GM18517 (cell line): ENCODE data around the gene CES4A.

Source experiments
- ATAC-seq: cut with Tn5 transposase; IDR thresholded peaks from one replicate; pipeline ENCODE4 v1.9.1; 2021; ENCODE audit warnings: mild to moderate bottlenecking, moderate library complexity; ENCODE audit not compliant: unreplicated experiment

CES4A gene

DNA sequence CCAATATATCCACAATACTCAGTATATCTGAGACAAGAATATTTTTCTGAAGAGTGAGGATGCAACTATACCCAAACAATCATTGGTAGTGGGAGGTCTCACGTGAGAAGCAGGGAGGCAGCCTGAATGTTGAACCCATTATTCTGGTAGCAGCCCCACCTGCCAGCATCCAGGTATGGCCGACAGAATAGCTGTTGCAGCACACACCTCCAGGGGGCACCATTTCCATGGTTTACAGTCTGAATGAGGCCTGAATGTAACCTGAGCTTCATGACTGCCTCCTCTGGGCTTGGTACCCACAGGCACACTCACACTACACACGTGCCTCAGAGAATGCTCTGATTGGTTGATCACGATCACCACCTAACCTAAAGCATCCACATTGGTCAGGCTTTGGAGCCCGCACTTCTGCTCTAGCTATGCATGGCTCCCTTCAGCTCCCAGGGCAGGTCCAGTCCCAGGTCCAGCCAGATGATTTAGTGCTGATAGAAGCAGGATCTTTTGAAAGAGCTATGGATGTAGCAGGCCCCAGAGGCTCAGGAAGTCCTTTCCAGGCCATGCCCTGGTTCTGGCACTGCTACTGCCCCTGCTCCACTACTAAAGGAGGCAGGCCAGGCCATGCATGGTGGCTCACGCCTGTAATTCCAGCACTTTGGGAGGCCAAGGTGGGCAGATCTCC, 29.6 kb downstream of the CES4A start:
- peak; percentile 90 for ATAC-seq

GRCh38 chr16:67019171-67019570, 30.8 kb downstream of the CES4A start:
- no peak for ATAC-seq

DNA sequence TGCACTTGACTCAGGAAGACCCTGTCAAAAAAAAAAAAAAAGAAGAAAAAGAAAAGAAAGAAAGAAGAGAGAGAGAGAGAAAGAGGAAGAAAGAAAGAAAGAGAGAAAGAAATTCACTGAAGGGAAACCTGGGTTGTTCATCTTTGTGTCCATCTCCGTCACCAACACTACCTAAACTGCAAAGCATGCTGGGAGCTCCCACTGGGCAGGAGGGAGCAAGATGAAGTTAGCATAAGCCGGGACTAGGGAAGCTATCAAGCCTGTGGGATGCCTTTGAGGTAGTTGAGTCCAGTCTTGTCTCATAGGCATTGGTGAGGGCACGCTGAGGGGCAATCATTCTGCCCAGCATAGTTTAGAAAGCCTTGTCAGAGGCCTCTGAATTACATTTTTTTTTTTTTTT, 32.9 kb downstream of the CES4A start:
- ATAC-seq = no peak

- ATAC-seq = no peak
Observed at GRCh38 chr16:67022531-67023214, 34.3 kb downstream of the CES4A start.

DNA sequence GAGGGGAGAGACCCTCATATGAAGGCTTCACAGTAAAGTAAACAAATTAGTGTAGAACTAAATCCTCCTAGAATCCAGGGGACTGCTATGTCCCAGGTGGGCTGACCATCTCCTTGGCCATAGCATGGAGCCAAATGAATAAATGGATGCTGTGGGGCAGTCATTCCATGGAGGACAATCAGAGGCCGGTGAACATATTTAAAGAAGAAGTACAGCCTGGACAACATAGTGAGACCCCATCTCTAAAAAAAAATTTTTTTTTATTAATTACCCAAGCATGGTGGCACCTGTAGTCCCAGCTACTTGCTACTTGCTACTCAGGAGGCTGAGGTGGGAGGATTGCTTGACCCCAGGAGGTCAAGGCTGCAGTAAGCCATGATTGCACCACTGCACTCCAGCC, 35.3 kb downstream of the CES4A start:
- no peak for ATAC-seq

DNA sequence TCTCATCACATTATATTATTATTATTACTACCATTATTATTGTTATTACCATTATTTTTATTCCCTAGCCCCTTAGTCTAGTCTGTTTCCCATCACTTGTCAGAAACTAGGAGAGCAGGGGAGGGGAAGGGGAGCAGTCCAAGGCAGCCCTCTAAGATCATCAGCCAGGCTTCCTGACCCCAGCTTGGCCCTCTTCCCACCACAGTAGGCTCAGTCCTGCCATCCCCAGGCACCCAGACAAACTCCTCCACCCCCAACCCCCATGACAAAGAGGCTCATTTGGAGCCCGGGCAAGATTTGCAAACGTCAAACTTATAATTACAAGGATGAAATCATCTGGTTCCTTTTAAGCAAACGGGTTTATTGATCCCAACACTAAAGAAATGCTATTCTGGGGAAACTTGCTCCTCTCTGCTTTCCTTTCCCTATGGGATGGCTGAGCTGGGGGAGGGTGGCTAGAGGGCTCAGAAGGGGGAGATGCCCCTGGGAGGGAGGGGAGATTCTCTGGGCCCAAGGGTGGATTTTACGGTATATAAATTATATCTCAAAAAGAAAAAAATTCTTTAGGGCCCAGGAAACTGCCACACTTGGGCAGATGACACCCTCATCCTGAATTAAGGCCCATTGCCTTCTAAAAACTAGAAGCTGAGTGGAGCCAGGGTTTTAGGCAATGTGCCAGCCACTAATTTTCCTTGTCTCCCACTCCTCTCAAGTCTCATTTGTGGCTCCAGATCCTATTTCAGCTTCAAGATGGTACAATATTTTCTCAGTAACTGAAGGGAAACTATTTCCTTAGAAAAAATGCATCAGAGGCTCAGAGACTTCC, 36.2 kb downstream of the CES4A start:
- ATAC-seq = no peak

- ATAC-seq = no peak
Observed at GRCh38 chr16:67025210-67025550, 36.8 kb downstream of the CES4A start.

GRCh38 chr16:67026570-67026969, 38.2 kb downstream of the CES4A start:
- ATAC-seq = no peak

DNA sequence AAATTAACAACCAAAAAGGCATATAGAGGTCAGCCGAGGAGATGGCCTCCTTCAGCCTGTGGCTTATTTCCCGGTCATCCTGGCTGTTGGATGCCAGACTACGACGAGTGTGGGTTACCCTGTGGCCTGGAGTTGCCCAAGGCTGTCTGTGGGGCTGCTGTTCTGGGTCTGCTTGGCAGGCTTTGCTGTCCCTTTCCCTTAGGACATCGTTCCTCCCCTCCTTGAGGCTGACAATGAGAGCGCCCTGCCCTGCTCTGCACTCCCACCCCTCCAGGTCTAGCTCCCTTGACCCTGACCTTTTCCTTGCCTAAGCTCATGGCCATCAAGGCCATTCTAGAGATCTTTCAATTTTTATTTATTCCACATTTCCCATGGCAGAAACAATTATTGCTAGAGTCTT, 38.7 kb downstream of the CES4A start:
- ATAC-seq = no peak

DNA sequence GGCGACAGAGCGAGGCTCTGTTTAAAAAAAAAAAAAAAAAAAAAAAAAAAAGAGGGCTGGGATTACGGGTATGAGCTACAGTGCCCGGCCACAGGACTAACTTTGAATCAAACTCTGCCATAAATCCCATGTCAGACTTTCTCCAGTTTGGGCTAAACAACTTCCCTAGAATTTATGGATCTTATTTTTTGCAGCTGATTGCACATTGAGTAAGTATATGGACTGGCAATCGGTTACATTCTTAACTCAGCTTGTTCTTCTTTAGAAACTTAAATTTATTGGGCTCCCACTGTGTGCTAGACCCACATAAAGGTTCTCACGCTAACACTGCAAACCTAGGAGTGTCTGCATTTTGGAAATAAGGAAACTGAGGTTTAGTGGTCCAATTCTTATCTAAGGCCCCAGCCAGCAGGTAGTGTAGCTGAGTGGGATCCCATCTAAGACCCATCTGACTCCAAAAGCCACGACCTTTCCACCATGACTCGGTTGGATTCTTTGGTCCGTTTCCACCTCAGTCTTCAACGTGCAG, 39.8 kb downstream of the CES4A start:
- no peak for ATAC-seq

GRCh38 chr16:67028696-67029253, 40.4 kb downstream of the CES4A start, which contains the start of gene CBFB:
Gene CBFB, plus strand, starts transcription at chr16:67029149. Its CDS starts 259 bp downstream, at chr16:67029408.
- ATAC-seq = peak; percentile 68

- ATAC-seq = peak; percentile 33
Observed at GRCh38 chr16:67029254-67030096, 41.1 kb downstream of the CES4A start.

DNA sequence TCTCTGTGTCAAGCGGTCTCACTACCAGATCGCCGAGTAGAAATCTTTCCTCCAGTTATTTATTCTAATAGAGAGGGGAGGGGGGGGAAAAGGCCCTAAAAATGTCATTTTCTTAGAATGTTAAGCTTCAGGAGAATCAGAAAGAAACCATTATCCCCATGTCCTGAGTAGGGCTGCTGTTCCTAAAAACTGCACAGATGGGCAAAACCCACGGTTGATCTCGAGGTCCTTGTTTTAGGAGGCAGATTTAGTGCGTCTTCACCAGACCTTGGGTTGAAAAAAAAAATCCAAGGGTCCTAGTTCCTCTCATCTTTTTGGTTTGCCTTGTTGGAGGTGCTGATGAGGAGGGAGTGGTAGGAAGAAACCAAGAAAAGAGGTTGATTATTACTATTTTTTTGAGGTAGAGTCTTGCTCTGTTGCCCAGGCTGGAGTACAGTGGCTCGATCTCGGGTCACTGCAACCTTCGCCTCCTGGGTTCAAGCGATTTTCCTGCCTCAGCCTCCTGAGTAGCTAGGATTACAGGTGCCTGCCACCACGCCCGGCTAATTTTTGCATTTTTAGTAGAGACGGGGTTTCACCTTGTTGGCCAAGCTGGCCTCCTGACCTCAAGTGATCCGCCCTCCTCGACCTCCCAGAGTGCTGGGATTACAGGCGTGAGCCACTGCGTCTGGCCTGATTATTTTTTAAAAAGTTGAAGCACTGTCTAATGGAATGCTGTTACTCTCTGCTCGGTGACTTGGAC, 42.0 kb downstream of the CES4A start:
- ATAC-seq = no peak

GRCh38 chr16:67034487-67034886, 46.1 kb downstream of the CES4A start:
- ATAC-seq = no peak

DNA sequence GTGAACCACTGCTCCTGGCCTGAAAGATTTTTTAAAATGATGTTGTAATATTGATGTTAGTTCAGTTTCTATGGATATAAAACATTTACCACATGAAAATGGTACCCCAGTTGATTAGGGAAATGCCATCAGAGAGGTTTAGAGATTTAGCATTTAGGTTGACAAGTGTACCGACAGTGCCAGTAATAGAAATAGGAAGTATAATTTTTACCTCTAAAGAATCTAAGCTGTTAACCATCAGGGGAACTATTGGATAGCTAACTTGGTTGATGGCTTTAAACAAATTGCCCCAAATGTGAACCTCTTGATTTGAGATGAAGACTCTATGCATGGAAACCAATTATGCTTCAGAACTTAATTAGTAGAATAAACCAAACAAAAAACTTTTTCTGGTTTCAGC, 47.0 kb downstream of the CES4A start:
- ATAC-seq = no peak

GRCh38 chr16:67036323-67036741, 47.9 kb downstream of the CES4A start:
- ATAC-seq = no peak

GRCh38 chr16:67039260-67040020, 51.1 kb downstream of the CES4A start:
- no peak for ATAC-seq

DNA sequence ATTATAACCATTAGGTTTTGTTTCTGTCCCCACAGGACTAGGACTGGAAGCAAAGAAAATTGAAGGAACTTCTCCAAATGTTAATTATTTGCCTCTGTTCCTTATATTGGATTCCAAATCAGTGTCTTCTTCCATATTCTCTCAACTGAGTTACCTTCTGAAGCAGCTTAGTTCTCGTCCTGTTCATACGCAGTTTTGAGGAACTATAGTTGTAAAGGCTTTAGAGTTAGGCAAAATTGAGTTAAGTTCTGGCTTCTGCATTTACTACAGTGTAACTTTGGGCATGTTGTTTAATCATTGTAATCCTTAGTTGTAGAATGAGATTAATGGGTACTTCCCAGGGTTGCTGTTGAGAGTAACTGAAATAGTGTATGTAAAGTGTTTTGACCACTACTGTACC, 51.8 kb downstream of the CES4A start:
- no peak for ATAC-seq

DNA sequence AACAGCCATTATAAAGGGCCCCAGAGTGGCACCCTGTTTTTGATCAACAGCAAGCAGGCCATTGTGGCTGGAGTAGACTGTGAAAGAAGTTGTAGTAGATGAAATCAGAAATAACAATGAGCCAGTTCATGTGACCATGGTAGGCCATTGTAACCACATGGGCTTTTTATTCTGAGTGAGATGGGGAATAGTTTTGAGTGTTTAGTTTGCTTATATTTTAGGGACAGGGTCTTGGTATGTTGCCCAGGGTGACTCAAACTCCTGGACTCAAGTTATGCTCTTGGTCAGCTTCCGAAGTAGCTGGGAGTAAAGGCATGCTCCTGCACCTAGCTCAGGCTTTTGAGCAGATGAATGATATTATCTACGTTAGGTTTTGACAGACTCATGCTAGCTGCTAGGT, 52.5 kb downstream of the CES4A start:
- no peak for ATAC-seq
